GM20431 (cell line): ENCODE measurements around the gene PDSS2.
"Not testable (repeated sequence)": the region's sequence is repeated elsewhere in the genome, so short reads cannot be mapped to it uniquely, and the experiment has no call there.

Experiments used
- in situ Hi-C: fragments of 300-500 bp; cut with MseI, MboI; formaldehyde crosslinking; loops from one replicate; pipeline ENCODE4 v1.15.0; 2020; ENCODE audit warnings: low sequenced_read_pairs; ENCODE audit not compliant: unreplicated experiment

Gene PDSS2

GRCh38 chr6:107479089-107479690, 19.8 kb upstream of the PDSS2 start:
- in situ Hi-C loops = no loop called here

GRCh38 chr6:107475826-107476225, 16.5 kb upstream of the PDSS2 start:
- in situ Hi-C loops = not testable (repeated sequence)

GRCh38 chr6:107475360-107475759, 16.0 kb upstream of the PDSS2 start:
- in situ Hi-C loops = not testable (repeated sequence)

GRCh38 chr6:107473660-107474059, 14.3 kb upstream of the PDSS2 start:
- in situ Hi-C loops = no loop called here

GRCh38 chr6:107470364-107470763, 11.0 kb upstream of the PDSS2 start:
- in situ Hi-C loops = no loop called here

- in situ Hi-C loops = no loop called here
Observed at GRCh38 chr6:107466062-107466461, 6.7 kb upstream of the PDSS2 start.

- in situ Hi-C loops = no loop called here
Observed at GRCh38 chr6:107460083-107460631, 793 bp upstream of the PDSS2 start.

GRCh38 chr6:107458672-107459282, 587 bp downstream of the PDSS2 start:
- in situ Hi-C loops = no loop called here

GRCh38 chr6:107448776-107449175, 10.6 kb downstream of the PDSS2 start:
- in situ Hi-C loops = no loop called here

- in situ Hi-C loops = no loop called here
Observed at GRCh38 chr6:107447663-107448216, 11.6 kb downstream of the PDSS2 start.

GRCh38 chr6:107444277-107444676, 15.1 kb downstream of the PDSS2 start:
- in situ Hi-C loops = no loop called here

- in situ Hi-C loops = no loop called here
Observed at GRCh38 chr6:107443608-107444267, 15.6 kb downstream of the PDSS2 start.

- in situ Hi-C loops = no loop called here
Observed at GRCh38 chr6:107442938-107443607, 16.3 kb downstream of the PDSS2 start.

- in situ Hi-C loops = no loop called here
Observed at GRCh38 chr6:107441682-107442081, 17.7 kb downstream of the PDSS2 start.

GRCh38 chr6:107440936-107441335, 18.4 kb downstream of the PDSS2 start:
- in situ Hi-C loops = no loop called here

- in situ Hi-C loops = no loop called here
Observed at GRCh38 chr6:107439406-107439805, 20.0 kb downstream of the PDSS2 start.

- in situ Hi-C loops = no loop called here
Observed at GRCh38 chr6:107437691-107438090, 21.7 kb downstream of the PDSS2 start.

GRCh38 chr6:107436881-107437280, 22.5 kb downstream of the PDSS2 start:
- in situ Hi-C loops = no loop called here

GRCh38 chr6:107435798-107436197, 23.6 kb downstream of the PDSS2 start:
- in situ Hi-C loops = no loop called here

- in situ Hi-C loops = no loop called here
Observed at GRCh38 chr6:107434812-107435211, 24.6 kb downstream of the PDSS2 start.
